SHP77 treated with DMSO at 0.1 percent for 48 hours (cell line): ENCODE results near the gene METTL13.

Source experiments
- DNase-seq: peaks from one replicate; lab custom pipeline; 2025; lab: John Stamatoyannopoulos, UW

The METTL13 gene

DNA sequence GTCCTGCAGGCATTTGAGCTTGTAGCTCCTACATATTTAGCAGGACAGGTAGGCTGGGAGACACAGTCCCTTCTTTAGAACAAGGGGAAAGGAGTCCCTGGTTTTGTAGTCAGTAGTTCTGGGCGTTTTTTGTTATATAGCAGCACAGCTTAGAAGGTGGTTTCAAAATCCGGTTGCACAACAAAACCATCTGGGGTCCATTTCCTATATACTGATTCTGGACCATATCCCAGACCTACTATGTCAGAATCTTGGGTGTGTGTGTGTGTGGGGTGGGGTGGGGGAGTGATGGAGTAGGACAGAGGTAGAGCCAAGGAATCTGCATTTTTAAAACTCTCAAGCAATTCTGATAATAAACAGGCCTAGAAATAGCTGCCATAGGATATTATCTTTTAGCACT, 21.6 kb downstream of the METTL13 start:
- DNase-seq: no peak

- DNase-seq: no peak
Measured at GRCh38 chr1:171803461-171804022, 22.1 kb downstream of the METTL13 start.

DNA sequence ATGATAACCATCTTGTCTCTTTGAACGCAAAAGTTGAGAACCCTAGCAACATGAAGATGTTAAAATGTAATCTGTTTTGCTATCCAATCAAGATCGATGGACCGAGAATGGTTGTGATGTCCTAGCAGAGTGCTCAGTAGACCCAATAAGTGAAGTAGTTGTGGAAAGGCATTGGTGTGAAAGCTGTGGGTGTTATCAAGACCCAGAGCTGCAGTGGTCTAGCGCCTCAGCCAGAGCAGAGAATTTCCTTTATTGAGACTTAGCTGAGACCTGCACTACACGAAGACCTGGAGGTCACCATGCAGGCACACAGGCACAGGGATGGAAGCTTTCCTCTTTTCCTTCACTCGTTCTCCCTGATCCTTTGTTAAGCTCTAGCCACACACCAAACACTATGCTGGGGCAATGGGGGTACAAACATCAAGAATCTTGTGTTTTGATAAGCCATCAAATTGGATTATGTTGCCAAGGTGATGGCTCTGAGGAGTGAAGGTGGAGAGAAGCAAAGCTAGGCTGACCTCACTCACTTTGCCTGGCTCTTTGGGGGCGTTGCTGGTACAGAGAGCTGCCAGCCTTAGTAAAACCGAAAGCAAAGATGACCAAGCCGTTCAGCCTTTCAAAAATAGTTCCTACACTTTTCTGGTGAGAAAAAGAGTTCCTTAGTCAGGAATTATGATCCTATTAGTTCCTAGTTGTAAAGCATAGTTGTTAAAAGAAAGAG, 24.1 kb downstream of the METTL13 start:
- DNase-seq: no peak

- DNase-seq: no peak
Measured at GRCh38 chr1:171807556-171807955, 26.1 kb downstream of the METTL13 start.

GRCh38 chr1:171809834-171810233, 28.4 kb downstream of the METTL13 start:
- no peak for DNase-seq

DNA sequence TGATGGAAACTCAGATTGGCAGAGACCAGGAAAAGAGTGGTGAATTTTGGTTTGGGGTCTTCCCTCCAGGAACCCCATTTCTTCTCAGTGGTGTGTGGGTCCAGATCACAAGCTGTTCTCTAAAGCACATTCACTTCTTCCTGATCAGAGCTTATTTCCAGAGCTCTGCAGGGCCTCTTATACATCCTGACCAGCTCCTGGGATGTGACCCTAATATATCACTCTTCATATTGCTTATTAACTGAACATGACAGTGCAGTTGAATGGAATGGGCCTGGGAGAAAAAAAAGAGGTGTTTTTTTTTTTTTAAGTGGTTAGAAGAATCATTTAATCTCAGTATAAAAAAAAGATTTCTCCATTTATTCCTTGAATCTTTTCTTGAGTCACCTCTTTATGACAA, 30.2 kb downstream of the METTL13 start:
- DNase-seq: no peak

DNA sequence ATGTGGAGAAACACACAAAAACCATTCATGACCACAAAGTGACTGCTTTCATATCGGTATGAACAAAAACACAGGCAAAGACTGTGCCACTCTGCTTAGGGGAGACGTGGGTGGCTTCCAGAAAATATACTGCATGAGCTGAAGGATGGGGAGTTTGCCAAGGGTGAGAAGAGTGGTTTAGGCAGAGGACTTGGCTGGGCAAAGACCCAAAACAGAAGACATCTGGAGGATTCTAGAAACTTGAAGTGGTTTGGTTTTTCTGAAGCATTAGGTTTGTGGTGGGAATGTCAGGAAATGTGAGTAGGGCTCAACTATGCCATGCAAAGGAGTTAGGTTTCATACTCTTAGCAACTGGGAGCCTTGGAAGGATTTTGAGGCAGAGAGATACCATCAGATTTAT, 33.2 kb downstream of the METTL13 start:
- DNase-seq: no peak

DNA sequence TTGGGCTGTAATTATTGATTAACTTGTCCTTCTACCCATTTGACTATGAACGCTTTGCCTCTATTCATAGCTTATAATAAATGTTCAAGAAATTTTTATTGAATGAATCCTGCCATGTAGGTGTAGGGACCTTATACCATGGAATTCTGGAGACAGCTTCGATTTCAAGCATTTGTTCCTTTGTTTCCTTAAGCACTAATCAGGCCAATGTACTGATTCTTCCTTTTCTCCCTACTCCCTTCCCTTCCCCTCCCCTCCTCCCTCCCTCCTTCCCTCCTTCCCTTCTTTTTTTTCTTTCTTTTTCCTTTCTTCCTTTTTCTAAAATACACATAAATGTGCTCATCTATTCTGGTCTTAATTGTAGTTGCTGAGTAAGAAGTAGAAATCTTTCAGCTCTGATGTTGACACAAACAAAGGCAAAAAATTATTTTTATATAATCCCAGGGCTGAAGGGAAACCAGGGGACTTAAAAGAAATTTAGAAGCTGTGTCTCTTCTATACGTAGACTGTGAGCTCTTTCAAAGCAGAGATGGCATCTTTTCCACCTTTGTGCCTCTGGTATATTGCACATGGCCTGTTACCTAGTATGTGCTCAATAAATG, 34.9 kb downstream of the METTL13 start:
- no peak for DNase-seq

GRCh38 chr1:171817511-171818265, 36.2 kb downstream of the METTL13 start:
- peak; percentile 52 for DNase-seq

GRCh38 chr1:171819946-171820345, 38.5 kb downstream of the METTL13 start:
- DNase-seq: no peak

GRCh38 chr1:171826973-171827372, 45.5 kb downstream of the METTL13 start:
- no peak for DNase-seq

DNA sequence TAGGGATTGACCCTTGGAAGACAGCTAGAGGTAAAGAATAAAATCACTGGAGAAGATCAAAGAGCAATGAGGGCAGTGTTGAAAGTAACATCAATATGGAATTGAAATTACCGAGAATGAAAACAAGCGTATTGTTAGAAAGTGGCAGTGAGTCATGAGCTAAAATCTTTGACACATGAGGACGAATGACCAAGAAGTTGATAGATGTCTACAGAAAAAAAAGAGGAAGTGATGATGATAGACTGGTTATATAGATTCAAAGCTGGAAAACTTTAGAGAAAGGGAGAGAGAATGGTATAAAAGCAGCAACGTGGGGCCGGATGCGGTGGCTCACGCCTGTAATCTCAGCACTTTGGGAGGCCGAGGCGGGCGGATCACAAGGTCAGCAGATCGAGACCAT, 47.3 kb downstream of the METTL13 start:
- no peak for DNase-seq

GRCh38 chr1:171833091-171833825, 51.8 kb downstream of the METTL13 start:
- DNase-seq: no peak

DNA sequence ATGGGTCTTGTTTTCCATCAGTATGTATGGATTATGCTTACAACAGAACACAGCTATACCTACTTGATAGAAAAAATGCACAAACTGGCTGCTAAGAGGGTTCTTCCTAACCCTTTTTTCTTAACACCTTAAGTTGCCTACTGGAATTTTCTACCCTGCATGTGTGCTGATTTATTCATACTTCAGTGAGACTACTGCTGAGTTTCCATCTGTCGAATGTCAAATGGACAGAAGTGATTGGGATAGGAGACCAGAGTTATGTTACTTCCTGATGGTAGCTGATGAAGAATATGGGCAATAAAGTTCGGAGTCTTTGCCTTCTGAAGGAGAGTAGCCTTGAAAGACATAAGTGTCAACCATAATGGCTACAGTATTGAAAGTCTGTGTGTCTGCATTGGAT, 53.4 kb downstream of the METTL13 start:
- DNase-seq: no peak

DNA sequence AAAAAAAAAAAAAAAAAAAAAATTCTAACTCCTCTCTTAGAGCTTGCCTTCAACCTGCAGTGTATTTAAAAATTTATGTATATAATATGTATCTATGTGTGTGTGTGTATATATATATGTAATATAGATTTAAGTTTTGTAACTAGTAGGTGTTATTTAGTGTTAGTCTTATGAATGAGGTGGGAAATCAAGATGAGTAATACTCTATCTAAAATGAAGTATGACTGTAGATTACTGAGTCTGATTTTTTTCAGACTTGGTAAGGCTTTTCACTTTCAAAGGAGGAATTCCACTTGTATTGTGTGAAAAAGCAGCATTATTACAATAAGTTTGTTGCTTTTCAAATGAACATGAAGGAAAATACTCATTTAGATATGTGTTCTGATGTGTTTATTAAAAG, 54.4 kb downstream of the METTL13 start:
- no peak for DNase-seq

DNA sequence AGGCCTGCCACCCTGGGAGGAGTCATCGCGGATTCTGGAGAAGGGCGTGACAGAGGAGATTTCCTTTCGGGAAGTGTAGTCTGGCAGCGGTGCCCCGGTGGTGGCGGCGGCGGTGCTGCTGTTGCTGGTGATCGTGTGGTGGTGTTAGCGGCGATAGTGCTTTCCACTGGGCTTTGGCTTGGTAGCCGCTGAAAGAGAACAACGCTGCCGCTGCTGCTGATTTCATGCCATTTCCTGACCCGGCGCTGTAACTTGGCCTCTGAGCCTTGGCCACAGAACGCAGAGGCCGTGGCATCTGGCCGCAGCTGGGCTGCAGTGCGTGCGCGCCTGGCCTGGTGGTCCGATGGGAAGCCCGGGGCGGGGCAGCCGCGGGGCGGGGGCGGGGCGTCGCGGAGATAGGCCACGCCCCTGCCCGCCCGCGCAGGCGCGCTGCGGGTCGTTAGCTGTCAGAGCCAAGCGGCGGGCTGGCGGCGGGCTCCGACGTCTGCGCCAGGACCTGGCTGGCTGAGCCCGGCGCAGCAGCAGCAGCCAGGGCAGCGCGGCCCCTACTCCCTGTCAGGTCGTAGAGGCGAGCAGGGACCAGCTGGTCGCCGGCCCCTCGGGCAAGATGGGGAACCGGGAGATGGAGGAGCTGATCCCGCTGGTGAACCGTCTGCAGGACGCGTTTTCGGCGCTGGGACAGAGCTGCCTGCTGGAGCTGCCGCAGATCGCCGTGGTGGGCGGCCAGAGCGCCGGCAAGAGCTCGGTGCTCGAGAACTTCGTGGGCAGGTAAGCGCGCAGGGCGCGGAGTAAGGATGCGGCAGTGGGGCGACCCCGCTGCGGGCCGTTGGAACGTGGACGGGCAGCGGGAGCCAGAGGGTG, 59.8 kb downstream of the METTL13 start, which contains the start of gene DNM3:
DNM3 (plus strand) TSS at position 449 of the 861 bp plus-strand sequence; CDS start at position 608, 159 bp downstream.
- peak; percentile 50 for DNase-seq

DNA sequence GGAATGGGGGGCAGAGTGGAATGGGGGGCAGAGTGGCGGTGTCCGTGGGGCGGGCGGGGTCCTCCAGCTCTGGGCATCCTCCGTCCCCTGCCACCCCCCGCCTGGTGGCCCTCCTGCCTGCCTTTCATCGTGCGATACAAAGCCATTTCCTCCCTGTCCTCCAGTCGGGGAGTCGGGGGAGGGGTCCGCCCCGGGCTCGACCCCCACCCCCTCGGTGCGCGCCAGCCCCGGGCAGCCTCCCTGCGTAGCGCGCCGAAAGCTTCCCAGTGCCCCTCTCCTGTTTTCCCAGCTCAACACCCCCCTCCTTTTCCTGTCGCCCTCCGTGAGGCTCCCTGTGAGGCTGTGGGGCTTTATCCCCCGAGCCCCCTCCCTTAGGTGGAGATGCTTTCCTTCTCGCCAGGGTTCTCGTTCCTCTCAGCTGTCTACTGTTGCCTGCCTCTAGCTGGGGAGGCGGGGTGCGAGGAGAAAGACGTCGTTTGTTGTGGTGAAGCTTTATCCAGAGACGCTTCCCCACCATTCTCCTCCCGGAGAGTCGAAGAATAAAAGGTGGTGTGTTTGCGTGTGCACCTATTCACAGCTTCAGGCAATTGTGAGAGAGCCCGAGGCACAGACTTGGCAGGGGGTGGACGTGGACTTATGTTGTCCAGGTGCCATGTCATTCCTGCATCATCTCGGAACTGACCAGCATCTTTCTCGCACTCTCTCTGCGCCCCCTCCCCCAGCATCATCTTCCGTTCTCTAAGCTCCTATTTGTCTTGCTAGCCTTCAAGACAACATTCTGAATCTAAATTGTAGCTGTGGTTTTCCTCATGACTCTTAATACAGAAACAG, 60.7 kb downstream of the METTL13 start:
- no peak for DNase-seq

- DNase-seq: no peak
Measured at GRCh38 chr1:171844381-171844780, 62.9 kb downstream of the METTL13 start.

GRCh38 chr1:171845998-171846397, 64.5 kb downstream of the METTL13 start:
- no peak for DNase-seq
